CD4-positive, alpha-beta T cell treated with Interleukin-15 for 1 hour (primary cell): ENCODE measurements around the gene FEM1B.
"Not testable (repeated sequence)": the region's sequence is repeated elsewhere in the genome, so short reads cannot be mapped to it uniquely, and the experiment has no call there.

Experiments
- DNase-seq: peaks from one replicate; pipeline ENCODE4 v3.0.0-alpha.2; 2020

FEM1B gene

GRCh38 chr15:68277603-68278344, at the start of gene FEM1B:
TSS of gene FEM1B (plus strand) at chr15:68277745. CDS start at chr15:68278418, 673 bp downstream.
- DNase-seq, result peak; percentile 89

- no peak for DNase-seq
Observed at GRCh38 chr15:68228143-68228970, 49.2 kb upstream of the FEM1B start.

DNA sequence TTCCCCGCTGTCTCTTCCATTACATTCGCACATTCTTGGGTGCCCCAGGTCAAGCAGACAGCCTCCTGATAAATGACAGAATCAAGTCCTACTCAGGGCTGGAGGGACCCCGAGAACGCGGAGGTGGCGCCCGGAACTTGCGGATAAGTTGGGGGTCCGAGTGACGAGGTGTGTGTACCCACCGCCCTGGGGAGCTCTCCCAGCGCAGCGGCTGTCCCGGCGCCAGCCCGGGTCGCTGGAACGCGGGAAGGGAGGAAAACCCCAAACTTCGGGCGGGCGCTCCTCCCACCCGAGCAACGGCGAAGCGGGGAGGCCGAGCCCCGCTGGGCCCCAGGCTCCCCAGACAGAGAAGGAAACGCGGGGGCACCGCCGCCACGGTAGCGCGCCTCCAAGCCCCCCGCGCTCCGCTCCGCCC, 48.6 kb upstream of the FEM1B start:
- no peak for DNase-seq

DNA sequence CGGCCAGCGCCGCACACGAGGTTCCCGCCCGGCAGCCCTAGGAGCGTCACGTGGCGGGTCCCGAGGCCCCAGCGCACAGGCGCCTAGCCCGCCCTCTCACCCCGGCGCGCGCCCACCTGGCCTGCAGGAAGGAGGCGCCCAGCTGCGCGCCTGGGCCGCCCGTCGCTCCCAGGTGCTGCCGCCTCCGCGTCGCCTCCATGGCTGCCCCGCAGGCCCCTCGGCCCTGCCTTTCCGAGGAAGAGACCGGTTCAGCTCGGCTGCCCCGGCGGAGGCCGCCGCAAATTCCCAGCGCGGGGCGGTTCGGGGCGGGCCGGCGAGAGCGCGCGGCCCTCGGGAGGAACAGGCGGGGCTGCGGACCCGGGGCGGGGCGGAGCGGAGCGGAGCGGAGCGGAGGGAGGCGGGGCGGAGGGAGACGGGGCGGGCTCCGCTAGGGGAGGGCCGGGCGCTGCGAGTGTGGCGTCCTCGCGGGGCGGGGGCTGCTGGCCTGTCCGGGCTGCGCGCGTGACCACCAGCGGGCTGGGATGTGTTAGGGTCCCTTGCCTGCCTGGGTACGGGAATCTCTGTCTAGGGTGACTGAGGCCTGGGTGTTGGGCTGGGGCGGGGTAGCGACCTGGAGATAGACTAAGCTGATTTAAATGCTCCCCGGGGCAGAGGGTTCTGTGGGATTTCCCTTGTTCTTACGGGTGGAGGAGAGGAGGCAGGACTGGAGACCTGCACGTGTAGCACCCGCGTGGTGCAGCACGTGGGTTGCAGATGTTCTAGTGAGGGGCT, 48.0 kb upstream of the FEM1B start, which contains the start of gene CLN6:
Gene CLN6 (minus strand): TSS at position 343 of the 771 bp plus-strand sequence. CDS start 144 bp downstream, at position 199.
- DNase-seq, result peak; percentile 82

DNA sequence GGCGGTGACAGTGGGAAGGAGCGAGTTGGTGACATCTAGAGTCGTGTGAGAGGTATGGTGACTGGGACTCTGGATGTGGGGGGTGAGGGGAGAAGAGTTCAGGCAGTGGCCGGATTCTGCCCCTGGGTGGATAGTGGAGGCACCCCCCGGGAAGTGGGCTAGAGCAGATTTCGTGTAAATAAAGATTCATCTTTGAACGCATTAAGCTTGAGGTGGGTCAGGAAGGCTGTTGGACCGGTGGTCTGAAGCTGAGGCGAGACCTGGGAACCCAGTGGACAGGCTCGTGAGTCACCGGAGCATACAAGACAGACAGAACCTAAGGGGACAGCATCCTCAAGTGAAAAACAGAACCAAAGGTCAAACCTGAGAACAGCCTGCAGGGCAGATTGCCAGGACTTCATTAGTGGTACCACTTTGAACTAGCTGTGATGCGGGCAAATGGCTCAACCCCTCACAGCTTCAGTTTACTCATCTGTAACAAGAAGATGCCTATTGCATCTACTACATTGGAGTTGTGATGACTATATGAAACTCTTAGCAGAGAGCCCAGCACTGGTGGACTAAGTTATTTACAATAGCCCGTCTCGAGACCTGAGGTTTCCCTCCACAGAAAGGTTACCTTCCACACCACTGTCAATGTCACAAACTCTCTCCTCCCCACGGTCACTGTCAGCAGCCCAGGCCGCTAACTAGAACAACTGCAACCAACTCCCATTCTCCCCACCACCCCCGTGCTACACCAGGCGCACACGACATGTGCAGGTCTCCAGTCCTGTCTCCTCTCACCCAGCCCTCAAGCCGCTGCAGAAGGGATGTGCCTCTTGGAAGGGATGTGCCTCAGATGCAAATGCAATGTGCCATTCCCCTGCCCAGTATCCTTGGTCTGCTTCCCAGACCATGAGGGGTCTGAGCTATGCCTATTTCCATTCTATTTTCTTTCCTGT, 47.1 kb upstream of the FEM1B start:
- DNase-seq, result no peak

DNA sequence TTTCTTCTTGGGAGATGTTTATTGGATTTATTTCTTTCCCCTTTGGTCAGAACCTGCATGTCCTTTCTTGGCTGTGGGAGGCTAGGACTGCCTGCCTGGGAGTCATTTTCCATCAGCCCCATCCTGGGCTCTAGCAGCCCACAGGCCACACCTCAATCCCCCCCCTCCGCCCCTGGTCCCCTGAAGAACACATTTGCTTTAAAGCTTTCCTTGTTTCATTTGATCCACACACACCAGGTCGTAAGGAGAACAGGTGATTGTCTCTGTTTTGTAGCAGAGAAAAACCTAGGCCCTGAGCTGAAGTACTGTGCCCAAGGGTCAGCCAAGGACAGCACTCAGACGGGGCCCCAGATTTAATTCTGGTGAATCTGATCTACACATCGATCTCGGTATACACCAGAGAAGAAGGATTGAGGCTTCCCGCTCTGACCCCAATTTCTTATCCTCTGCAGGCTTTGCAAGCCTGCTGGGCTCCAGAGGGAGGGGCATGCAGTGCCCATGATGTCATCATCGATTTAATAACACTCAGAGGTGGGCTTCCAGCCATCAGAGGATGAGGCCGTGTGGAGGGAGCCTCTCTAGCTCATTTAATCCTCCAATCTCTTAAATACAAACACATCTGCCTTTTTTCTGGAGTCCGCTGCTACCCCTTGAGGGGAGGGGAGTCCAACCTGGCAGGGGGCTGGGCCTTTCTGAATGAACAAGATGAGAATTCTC, 46.3 kb upstream of the FEM1B start:
- no peak for DNase-seq

- DNase-seq, result no peak
Observed at GRCh38 chr15:68232449-68232848, 45.1 kb upstream of the FEM1B start.

DNA sequence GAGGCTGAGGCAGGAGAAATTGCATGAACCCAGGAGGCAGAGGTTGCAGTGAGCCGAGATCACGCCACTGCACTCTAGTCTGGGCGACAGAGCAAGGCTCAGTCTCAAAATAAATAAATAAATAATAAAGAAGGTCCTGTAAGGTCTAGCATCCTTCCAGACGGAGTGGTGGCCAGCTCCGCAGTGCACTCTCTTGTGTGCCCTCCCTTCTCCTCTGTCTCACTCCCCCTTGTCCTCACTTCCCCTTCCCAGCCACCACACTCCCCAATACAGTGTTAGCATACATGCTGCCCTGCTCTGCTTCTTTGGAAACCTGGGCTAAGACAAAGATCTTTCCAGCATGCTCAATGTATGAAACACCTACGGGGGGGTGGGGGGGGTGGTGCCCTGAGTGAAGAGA, 44.6 kb upstream of the FEM1B start:
- DNase-seq, result no peak

- DNase-seq, result no peak
Observed at GRCh38 chr15:68234060-68234459, 43.5 kb upstream of the FEM1B start.

DNA sequence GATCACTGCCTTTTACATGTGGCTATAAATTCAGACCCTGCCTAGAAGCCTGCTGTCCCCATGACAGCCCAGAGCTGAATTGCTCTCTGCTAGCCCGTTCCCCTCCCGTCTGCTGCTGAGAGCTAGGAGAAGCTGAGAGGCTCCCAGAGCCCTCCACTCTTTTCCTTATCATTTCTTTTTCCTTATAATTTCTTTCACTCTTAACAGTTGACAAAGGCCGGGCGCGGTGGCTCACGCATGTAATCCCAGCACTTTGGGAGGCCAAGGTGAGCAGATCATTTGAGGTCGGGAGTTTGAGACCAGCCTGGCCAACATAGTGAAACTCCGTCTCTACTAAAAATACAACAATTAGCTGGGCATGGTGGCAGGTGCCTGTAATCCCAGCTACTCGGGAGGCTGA, 43.0 kb upstream of the FEM1B start:
- DNase-seq, result not testable (repeated sequence)

DNA sequence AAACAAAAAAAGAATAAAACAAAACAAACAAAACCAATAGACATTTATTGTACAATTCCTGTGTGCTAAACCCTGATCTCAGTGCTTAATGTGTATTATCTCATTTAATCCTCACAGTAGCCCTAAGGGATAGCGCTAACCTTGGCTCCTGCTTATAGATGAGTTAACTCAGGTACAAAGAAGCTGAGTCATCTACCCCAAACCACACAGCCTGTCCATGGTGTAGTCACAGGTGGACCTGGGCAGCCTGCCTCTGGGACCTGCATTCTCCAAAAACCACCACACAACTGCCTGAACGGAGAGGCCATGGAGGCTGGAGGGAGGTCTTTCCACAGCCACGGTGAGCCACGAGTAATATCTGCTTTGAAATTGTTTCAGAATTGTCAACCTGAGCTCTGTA, 42.5 kb upstream of the FEM1B start:
- no peak for DNase-seq

DNA sequence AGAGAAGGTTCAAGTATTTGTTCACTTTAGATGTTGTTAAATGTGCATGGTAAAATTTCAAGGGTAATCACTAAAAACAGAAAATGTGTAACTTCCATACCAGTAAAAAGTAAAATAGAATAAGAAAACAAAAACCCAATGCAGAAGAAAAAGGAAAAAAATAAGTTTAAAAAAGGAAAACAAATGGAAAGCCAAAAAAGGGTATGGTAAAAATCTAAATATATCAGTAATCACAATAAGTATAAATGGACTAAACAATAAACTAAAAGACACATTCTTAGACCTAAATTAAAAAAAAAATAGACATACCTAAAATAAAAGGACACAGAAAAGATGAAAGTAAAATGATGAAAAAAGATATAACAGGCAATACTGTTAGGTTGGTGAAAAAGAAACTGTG, 38.5 kb upstream of the FEM1B start:
- no peak for DNase-seq

GRCh38 chr15:68241088-68241935, 36.2 kb upstream of the FEM1B start:
- no peak for DNase-seq

GRCh38 chr15:68244235-68244634, 33.3 kb upstream of the FEM1B start:
- DNase-seq, result no peak

DNA sequence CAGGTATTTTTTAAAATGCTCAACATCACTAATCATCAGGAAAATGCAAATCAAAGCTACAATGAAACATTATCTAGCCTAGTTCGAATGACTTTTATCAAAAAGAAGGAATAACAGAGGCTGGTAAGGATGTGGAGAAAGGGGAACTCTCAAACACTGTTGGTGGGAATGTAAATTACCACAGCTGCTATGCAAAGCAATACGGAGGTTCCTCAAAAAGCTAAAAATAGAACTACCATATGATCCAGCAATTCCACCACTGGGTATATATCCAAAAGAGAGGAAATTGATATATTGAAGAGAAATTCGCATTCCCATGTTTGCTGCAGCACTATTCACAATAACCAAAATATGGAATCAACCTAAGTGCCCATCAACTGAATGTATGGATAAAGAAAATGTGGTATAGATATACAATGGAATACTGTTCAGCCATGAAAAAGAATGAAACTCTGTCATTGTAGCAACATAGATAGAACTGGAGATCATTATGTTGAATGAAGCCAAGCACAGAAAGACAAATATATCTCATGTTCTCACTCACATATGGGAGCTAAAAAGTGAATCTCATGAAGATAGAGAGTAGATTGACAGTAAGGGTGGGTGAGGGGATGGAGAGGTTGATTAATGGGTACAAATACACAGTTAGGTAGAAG, 28.4 kb upstream of the FEM1B start:
- DNase-seq, result no peak

GRCh38 chr15:68252925-68253534, 24.5 kb upstream of the FEM1B start:
- DNase-seq, result no peak

- DNase-seq, result peak; percentile 76
Observed at GRCh38 chr15:68256675-68257450, 20.7 kb upstream of the FEM1B start.

- no peak for DNase-seq
Observed at GRCh38 chr15:68258692-68259091, 18.9 kb upstream of the FEM1B start.

DNA sequence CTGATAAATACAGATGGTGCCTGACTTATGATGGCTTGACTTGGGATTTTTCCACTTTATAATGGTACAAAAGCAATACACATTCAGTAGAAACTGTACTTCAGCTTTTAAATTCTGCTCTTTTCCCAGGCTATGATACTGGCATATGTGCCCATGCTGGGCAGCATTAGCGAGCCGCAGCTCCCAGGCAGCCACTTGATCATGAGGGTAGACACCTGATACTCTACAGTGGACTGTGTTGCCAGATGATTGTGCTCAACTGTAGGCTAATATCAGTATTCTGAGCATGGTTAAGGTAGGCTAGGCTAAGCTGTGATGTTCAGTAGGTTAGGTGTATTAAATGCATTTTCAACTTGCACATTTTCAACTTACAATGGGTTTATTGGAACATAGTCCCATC, 17.7 kb upstream of the FEM1B start:
- no peak for DNase-seq
